WTC11 (cell line): Measurements from ENCODE around the gene TTC28. TPM values are rescaled to one million over a fixed set of nuclear protein-coding genes. Genes with fewer than 3 reads are reported as not detected.

Experiments
- ATAC-seq: fragments of 200-7000 bp; cut with Tn5 transposase; 2 replicates; pipeline ENCODE4 v1.10.0; 2021; ENCODE audit warnings: mild to moderate bottlenecking, moderate library complexity
- CTCF ChIA-PET: fragments of 300-600 bp; sonication (Branson Sonifier 250); formaldehyde crosslinking; loops from one replicate; lab custom pipeline; 2021; ENCODE audit warnings: antibody characterized with exemption; lab: Charles Lee
- POLR2A ChIA-PET: fragments of 350-600 bp; sonication (Branson Sonifier 250); formaldehyde crosslinking; loops from one replicate; lab custom pipeline; 2021; ENCODE audit warnings: antibody characterized with exemption; lab: Charles Lee
- DNase-seq: peaks from one replicate; pipeline ENCODE4 v3.0.0; 2021; ENCODE audit warnings: low spot score
- H3K27ac Mint-ChIP-seq: 2 replicates; pipeline ENCODE4 v1.8.0; 2021; ENCODE audit warnings: mixed read lengths
- H3K27me3 Mint-ChIP-seq: 2 replicates; pipeline ENCODE4 v1.8.0; 2021; ENCODE audit warnings: low read depth, mild to moderate bottlenecking, moderate library complexity, mixed read lengths
- H3K36me3 Mint-ChIP-seq: 2 replicates; pipeline ENCODE4 v1.8.0; 2021; ENCODE audit warnings: mixed read lengths
- H3K4me1 Mint-ChIP-seq: 2 replicates; pipeline ENCODE4 v1.8.0; 2022; ENCODE audit warnings: mixed read lengths
- H3K4me3 Mint-ChIP-seq: 2 replicates; pipeline ENCODE4 v1.8.0; 2021; ENCODE audit warnings: mild to moderate bottlenecking, moderate library complexity, mixed read lengths
- H3K9me3 Mint-ChIP-seq: 2 replicates; pipeline ENCODE4 v1.8.0; 2021; ENCODE audit warnings: mixed read lengths
- ATF2 ChIP-seq: sonication (generic); formaldehyde crosslinking; IDR thresholded peaks from 2 replicates; pipeline ENCODE4 v1.8.1; 2022; ENCODE audit warnings: low read depth, missing genetic modification reagents, borderline replicate concordance
- CREB1 ChIP-seq: sonication (generic); formaldehyde crosslinking; IDR thresholded peaks from 2 replicates; pipeline ENCODE4 v1.8.0; 2023; ENCODE audit warnings: mild to moderate bottlenecking, missing genetic modification reagents
- E2F5 ChIP-seq: sonication (generic); formaldehyde crosslinking; IDR thresholded peaks from 2 replicates; pipeline ENCODE4 v1.8.1; 2022; ENCODE audit warnings: mild to moderate bottlenecking, moderate library complexity, missing genetic modification reagents
- ETV6 ChIP-seq: sonication (generic); formaldehyde crosslinking; IDR thresholded peaks from 2 replicates; pipeline ENCODE4 v1.8.1; 2022; ENCODE audit warnings: mild to moderate bottlenecking, missing genetic modification reagents
- FOXK1 ChIP-seq: sonication (generic); formaldehyde crosslinking; IDR thresholded peaks from 2 replicates; pipeline ENCODE4 v1.8.0; 2022; ENCODE audit warnings: mild to moderate bottlenecking, moderate library complexity, missing genetic modification reagents
- FOXP4 ChIP-seq: sonication (generic); formaldehyde crosslinking; IDR thresholded peaks from 2 replicates; pipeline ENCODE4 v1.8.0; 2022; ENCODE audit warnings: mild to moderate bottlenecking, missing genetic modification reagents
- GABPB1 ChIP-seq: sonication (generic); formaldehyde crosslinking; IDR thresholded peaks from 2 replicates; pipeline ENCODE4 v1.8.1; 2023; ENCODE audit warnings: mild to moderate bottlenecking, missing genetic modification reagents
- HMGXB4 ChIP-seq: sonication (generic); formaldehyde crosslinking; IDR thresholded peaks from 2 replicates; pipeline ENCODE4 v1.8.1; 2023; ENCODE audit warnings: mild to moderate bottlenecking, moderate library complexity, missing genetic modification reagents
- NR3C1 ChIP-seq: sonication (generic); formaldehyde crosslinking; conservative IDR thresholded peaks from 2 replicates; pipeline ENCODE4 v1.8.1; 2023; ENCODE audit warnings: low read depth, mild to moderate bottlenecking, missing genetic modification reagents
- ZNF232 ChIP-seq: sonication (generic); formaldehyde crosslinking; IDR thresholded peaks from 2 replicates; pipeline ENCODE4 v1.8.0; 2022; ENCODE audit warnings: mild to moderate bottlenecking, missing genetic modification reagents
- ZNF423 ChIP-seq: fragments of 250-450 bp; sonication (Bioruptor Pico); IDR thresholded peaks from 2 replicates; pipeline ENCODE4 v2.1.2; 2022; ENCODE audit warnings: mild to moderate bottlenecking, moderate library complexity
- total RNA-seq: library from RNA; stranded (reverse); gene quantifications from 3 replicates; pipeline ENCODE4 v1.2.3, GENCODE V29; 2021
- TF ChIP-seq, protein P1 (sequence below): sonication (generic); formaldehyde crosslinking; IDR thresholded peaks from 2 replicates; pipeline ENCODE4 v1.8.1; 2023; ENCODE audit warnings: mild to moderate bottlenecking, missing genetic modification reagents, moderate library complexity
- TF ChIP-seq, protein P2 (sequence below): sonication (generic); formaldehyde crosslinking; IDR thresholded peaks from 2 replicates; pipeline ENCODE4 v1.8.0; 2022; ENCODE audit warnings: mild to moderate bottlenecking, missing genetic modification reagents
- TF ChIP-seq, protein P3 (sequence below): fragments of 250-450 bp; sonication (Bioruptor Pico); IDR thresholded peaks from 2 replicates; pipeline ENCODE4 v1.8.0; 2021; ENCODE audit warnings: mild to moderate bottlenecking

Gene TTC28
- total RNA-seq, 1 experiment from 2014 or later, result 13.0 TPM

DNA sequence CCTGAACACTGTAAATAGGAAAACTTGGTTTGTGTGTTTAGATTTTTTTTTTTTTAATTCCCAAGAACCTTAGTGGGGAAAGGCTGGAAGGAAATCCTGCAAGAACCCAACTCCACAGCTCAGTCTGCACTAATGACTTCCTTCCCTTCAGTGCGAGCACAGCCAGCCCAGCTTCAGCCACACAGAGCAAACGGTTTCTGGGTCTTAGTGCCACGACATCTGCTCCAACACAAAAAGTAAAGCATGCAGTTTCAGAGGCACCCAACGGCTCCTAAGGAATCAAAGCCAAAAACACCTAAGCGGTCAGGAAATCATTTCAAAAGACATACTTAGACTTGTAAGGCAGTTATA is 236.1 kb downstream of the TTC28 start:
- Mint-ChIP-seq H3K9me3 (no peaks in the 10 kb centered on the region), H3K36me3 (no peaks in the 10 kb centered on the region), H3K4me3 (peak overlapping the region; percentile 96), H3K4me1 (peaks cover 19% of the 10 kb centered on the region), H3K27me3 (no peaks in the 10 kb centered on the region), H3K27ac (peak overlapping the region; percentile 90)
- POLR2A ChIA-PET, result interaction anchor here (0.7 to 0.9 kb wide), 2 partner anchors 409 to 423 kb away, joined by 3 to 5 read pairs; no protein-coding TSS in a partner anchor
- ATAC-seq, result peak; percentile 79
- TF ChIP-seq, protein P1, sequence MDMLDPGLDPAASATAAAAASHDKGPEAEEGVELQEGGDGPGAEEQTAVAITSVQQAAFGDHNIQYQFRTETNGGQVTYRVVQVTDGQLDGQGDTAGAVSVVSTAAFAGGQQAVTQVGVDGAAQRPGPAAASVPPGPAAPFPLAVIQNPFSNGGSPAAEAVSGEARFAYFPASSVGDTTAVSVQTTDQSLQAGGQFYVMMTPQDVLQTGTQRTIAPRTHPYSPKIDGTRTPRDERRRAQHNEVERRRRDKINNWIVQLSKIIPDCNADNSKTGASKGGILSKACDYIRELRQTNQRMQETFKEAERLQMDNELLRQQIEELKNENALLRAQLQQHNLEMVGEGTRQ, result no peak
- peak; percentile 42; the same call in 1 of the 2 replicates for TF ChIP-seq ETV6 (CRISPR knock-in tag)
- peak; percentile 58 for DNase-seq
- CTCF ChIA-PET, result interaction anchor here (1.0 to 2.6 kb wide), 5 partner anchors 25 to 423 kb away, joined by 4 to 38 read pairs (median 9); no protein-coding TSS in a partner anchor

- TF ChIP-seq FOXK1 (CRISPR knock-in tag) (0 out of 2 replicates have a peak, but pooled peaks have one; percentile 1), CREB1 (CRISPR knock-in tag) (no peak), ATF2 (CRISPR knock-in tag) (no peak), NR3C1 (CRISPR knock-in tag) (no peak), ZNF232 (CRISPR knock-in tag) (no peak)
- TF ChIP-seq, protein P2, sequence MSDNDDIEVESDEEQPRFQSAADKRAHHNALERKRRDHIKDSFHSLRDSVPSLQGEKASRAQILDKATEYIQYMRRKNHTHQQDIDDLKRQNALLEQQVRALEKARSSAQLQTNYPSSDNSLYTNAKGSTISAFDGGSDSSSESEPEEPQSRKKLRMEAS (CRISPR knock-in tag), result 0 out of 2 replicates have a peak, but pooled peaks have one; percentile 21
- ChIA-PET POLR2A (interaction anchor here (0.7 to 0.9 kb wide), 2 partner anchors 408 to 423 kb away, joined by 3 to 5 read pairs; no protein-coding TSS in a partner anchor), CTCF (interaction anchor here (0.7 to 2.6 kb wide), 10 partner anchors 13 to 426 kb away, joined by 3 to 38 read pairs (median 4); no protein-coding TSS in a partner anchor)
- DNase-seq (peak; percentile 43), ATAC-seq (peak; percentile 54)
- Mint-ChIP-seq H3K4me3 (peak overlapping the region; percentile 96), H3K27me3 (no peaks in the 10 kb centered on the region), H3K4me1 (peaks cover 15% of the 10 kb centered on the region), H3K27ac (peak overlapping the region; percentile 90), H3K9me3 (no peaks in the 10 kb centered on the region), H3K36me3 (no peaks in the 10 kb centered on the region)
These were observed 236.7 kb downstream of the TTC28 start for GRCh38 chr22:28442711-28443525.

DNA sequence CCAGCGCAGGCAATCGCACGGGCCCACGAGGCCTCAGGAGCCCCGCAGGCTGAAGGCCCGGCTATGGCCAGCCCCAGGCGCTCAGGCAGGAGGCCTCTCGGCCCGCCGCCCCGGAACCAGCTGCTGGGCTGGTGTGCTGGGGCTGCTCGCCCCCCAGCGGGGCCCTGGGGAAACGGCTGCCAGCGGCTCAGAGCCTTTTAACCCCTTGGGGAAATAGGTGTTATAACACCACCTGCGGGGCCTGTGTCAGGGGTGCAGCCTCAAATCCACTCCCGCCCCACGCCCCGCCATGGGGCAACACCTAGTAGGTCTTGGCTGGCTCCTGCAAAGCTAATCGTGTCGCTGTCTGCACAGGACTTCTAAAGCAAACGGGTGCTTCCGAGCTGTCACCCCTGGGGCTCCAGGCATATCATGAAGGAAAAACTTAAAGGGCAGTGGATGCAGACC is 237.4 kb downstream of the TTC28 start:
- 0 out of 2 replicates have a peak overlapping the region, but pooled peaks have one; percentile 33 for H3K27ac Mint-ChIP-seq
- peak overlapping the region; percentile 96 for H3K4me3 Mint-ChIP-seq
- TF ChIP-seq FOXP4 (0 out of 2 replicates have a peak, but pooled peaks have one; percentile 55), GABPB1 (peak; percentile 30), HMGXB4 (CRISPR knock-in tag) (peak; percentile 81; the same call in 1 of the 2 replicates), ETV6 (CRISPR knock-in tag) (0 out of 2 replicates have a peak, but pooled peaks have one; percentile 42), ATF2 (CRISPR knock-in tag) (no peak), E2F5 (CRISPR knock-in tag) (no peak), ZNF423 (CRISPR knock-in tag) (peak; percentile 93)
- TF ChIP-seq, protein P3, sequence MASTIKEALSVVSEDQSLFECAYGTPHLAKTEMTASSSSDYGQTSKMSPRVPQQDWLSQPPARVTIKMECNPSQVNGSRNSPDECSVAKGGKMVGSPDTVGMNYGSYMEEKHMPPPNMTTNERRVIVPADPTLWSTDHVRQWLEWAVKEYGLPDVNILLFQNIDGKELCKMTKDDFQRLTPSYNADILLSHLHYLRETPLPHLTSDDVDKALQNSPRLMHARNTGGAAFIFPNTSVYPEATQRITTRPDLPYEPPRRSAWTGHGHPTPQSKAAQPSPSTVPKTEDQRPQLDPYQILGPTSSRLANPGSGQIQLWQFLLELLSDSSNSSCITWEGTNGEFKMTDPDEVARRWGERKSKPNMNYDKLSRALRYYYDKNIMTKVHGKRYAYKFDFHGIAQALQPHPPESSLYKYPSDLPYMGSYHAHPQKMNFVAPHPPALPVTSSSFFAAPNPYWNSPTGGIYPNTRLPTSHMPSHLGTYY (CRISPR knock-in tag), result no peak

More for the DNA sequence above, 237.4 kb downstream of the TTC28 start:
- CTCF ChIA-PET, result interaction anchor here (0.7 to 2.6 kb wide), 11 partner anchors 11 to 425 kb away, joined by 3 to 38 read pairs (median 4); no protein-coding TSS in a partner anchor
- Mint-ChIP-seq H3K4me1 (peaks cover 10% of the 10 kb centered on the region), H3K9me3 (no peaks in the 10 kb centered on the region), H3K27me3 (no peaks in the 10 kb centered on the region), H3K36me3 (no peaks in the 10 kb centered on the region)
- peak; percentile 85 for ATAC-seq
- peak; percentile 85 for DNase-seq
- POLR2A ChIA-PET, result no interaction called here
